ENCODE results near the gene ZNF609. TPM values are rescaled to one million over a fixed set of nuclear protein-coding genes. Genes with fewer than 3 reads are reported as not detected.

ZNF609 gene
- total RNA-seq, 1 donor from 2014 or later: 22.4 TPM

DNA sequence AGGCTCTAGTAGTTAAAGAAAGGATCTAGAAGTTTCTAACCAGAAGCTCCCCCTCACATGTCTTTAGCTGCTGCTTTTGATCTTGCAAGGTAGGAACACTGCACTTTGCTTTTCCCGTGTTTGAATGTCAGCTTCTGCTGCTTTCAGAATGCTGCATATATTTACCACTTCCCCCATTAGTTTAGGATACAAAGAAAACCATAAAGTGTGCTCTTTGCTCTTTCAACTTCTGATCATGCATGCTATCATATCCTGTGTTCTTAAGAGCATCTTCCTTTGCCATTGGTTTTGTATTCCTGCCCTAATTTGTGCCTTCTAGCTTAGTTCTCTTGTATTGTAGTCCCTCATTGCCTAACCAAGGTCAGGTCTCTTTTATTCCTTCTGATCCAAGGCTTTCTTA lies 43.3 kb downstream of the ZNF609 start:
- DNase-seq: no peak

DNA sequence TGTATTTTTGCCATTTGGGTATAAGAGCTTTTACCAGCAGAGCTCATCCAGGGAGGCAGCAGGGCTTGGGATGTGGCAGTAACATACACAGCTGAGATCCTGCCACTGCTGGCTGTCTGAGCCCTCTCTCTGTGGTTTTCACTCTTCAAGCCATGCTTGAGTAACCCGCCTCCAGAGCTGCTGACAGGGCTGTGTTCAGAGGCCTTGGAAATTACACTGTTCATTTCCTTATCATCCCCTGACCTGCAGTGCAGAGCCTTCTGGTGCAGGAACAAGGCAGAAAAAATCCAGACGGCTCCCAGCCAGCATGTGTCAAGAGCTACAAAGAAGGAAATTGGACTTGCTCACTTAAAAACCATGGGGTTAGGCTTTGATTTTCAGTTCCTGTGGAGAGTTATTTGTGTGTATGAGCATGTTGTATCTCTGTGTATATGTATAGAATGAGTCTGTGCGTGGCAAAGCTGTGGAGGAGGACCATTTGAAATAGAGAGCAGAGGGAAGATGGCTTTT lies 47.0 kb downstream of the ZNF609 start:
- DNase-seq: peak; percentile 3

DNA sequence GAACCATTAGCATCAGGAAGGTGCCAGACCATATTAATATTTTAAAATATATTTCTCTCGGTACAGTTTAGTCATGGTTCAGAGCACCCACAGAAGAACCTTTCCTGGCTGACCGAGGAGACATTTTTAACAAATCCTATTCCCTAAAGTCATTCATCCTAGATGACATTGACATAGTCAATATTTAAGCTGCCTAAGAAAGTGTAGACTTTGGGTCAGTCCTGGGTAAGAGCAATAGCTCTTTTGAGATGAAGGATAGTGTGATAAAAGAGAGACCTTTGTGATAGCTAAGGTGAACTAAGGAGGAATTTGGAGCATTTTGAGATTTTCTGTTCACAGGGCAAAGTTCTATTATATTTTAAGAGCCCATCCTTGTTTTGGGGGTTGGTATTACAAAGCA lies 47.5 kb downstream of the ZNF609 start:
- no peak for DNase-seq

DNA sequence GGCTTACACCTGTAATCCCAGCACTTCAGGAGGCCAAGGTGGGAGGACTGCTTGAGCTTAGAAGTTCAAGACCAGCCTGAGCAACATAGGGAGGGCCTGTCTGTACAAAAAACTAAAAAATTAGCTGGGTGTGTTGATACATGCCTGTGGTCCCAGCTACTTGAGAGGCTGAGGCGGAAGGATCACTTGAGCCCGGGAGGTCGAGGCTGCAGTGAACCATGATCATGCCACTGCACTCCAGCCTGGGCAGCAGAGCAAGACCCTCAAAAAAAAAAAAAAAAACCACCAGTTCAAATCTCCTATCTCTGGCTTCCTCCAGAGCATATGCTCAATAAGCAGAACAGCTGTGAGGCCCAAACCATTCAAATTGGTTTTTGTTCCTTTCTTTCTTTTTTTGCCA lies 53.4 kb downstream of the ZNF609 start:
- no peak for DNase-seq

DNA sequence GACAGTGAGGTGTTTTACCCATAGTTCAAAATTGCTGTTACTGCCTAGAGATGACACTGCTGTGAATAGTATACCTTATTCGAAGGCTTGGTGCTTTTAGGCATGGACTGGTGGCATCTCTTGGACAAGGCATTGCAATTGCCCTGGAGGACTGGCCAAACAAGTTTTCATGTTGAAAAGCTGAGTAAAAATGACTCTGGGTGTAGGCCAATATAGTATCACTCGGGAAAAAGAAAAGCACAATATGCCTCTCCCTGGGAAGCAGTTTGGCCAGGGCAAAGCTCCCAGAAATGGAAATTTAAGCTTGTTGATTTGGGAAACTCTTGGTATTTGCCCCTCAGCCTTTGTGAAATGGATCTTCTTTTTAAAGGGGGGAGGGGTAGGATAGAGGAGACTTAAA lies 54.8 kb downstream of the ZNF609 start:
- DNase-seq: no peak

DNA sequence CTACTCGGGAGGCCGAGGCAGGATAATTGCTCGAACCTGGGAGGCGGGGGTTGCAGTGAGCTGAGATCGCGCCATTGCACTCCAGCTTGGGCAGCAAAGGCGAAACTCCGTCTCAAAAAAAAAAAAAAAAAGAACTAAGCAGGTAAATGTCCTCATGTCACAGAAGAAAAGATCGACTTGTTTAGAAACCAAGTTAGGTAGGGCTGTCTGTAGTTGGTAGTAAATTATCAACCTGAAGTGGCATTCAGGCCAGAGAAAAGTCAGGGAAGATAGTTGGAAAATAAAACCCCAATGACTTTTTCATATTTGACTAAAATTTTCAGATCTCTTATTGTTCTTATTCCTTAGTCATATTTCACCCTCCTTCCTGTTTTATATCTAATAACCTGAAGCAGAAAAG lies 55.4 kb downstream of the ZNF609 start:
- DNase-seq: no peak

DNA sequence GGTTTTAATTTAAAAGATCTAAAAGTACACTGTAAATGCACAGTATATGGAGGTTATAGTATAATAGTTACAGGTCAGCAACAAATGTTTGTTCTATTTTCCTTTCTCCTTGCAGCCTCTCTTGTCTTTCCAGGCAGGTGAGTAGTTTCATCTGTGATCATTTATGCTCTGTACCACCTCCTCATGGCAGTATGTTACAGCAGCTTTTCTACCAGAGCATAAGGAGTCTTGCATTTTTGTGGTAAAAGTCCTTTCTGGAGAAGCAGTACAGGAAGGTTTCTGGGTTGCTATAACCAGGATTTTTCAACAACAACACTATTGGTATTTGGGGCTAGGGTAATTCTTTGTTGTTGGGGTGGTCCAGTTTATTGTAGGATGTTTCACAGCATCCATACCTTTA lies 59.5 kb downstream of the ZNF609 start:
- no peak for DNase-seq

DNA sequence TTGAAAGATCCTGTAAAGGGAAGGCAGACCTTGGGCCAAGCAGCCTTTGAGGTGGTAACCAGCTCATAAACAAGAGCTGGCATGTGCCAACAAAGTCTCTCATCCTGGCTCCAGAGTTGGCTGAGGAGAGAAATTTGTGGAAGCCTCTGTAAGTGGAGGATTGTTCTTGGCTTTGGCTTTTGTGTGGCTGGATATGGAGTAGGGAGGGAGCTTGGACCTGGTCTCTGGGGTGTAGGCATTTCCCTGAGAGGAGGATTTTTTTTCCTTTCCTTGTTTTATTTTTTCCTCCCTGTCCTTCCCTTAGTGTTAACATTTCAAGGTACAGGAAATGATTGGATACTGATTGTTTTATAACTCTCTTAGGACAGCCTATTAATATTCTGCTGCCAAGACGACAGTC lies 60.8 kb downstream of the ZNF609 start:
- no peak for DNase-seq

DNA sequence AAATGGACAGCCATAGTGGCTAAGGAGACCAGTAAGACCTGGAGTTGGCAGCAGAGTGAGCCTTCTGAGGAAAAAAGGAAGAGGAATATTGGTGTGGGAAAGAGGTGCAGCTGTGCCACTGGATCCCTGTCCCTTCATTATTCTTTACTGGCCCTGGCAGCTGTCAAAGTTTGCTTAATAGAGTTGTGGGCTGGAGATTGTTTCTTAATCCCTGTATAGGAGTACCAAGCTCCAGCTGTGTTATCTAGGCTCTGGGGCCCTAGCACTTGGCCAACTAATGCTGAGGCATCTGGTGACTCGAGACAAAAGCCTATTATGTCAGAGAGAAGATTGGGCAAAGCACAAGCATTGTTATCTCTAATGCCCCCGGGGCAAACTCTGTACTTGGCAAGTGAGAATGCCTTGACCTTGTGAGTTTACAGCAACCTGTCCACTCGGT lies 61.4 kb downstream of the ZNF609 start:
- peak; percentile 7 for DNase-seq

DNA sequence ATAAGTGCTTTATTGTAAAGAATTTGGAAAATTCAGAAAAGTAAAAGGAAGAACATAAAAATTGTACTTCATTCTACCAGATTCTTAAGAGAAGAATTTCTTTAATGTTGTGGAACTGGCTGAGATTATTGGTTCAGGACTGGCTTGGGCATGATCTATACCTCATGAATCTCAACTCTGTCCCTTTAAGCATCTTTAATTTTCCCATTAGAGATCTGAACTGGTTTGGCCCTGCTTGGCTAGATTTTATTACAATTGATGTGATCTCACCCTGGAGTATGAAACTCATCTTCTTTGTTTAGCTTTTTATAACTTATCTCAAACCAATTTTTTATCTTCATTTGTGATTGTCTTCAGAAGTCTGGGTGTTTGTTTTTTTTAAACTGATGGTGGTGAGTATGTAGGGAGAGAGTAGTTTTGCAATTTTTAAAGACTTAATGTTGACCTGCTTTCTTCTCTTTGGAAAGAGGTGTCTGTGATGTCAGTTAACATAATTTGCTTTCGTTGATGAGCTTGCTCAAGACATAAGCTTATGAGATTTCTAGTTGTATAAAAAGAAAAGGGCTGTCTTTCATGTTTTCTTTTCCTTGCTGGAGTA lies 61.9 kb downstream of the ZNF609 start:
- DNase-seq: no peak

DNA sequence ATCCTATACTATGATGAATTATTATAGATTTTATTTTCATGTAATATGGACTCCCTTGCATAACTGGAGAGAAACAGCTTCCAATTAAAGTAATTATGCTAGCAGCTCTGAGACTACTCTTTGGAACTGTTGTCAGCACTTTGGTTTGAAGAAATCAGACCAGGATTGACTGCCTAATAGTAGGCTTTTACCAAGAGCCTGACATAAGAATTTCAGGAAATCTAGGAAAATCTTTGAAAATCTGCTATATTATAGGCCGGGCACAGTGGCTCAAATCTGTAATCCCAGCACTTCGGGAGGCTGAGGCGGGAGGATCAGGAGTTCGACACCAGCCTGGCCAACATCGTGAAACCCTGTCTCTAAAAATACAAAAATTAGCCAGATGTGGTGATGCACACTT lies 62.9 kb downstream of the ZNF609 start:
- no peak for DNase-seq

DNA sequence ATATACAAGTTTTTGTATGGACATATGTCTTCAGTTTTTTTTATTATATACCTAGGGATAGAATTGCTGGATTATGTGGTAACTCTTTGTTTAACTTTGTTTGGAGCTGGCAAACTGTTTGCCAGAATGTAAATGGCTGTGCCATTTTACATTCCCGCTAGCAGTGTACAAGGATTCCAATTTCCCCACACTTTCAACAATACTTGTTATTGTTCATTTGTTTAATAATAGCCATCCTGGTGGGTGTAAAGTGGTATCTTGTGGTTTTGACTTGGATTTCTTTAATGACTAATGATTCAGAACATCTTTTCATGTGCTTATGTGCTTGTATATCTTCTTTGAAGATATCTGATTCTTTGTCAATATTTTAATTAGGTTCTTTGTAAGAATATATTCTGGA lies 64.4 kb downstream of the ZNF609 start:
- no peak for DNase-seq

DNA sequence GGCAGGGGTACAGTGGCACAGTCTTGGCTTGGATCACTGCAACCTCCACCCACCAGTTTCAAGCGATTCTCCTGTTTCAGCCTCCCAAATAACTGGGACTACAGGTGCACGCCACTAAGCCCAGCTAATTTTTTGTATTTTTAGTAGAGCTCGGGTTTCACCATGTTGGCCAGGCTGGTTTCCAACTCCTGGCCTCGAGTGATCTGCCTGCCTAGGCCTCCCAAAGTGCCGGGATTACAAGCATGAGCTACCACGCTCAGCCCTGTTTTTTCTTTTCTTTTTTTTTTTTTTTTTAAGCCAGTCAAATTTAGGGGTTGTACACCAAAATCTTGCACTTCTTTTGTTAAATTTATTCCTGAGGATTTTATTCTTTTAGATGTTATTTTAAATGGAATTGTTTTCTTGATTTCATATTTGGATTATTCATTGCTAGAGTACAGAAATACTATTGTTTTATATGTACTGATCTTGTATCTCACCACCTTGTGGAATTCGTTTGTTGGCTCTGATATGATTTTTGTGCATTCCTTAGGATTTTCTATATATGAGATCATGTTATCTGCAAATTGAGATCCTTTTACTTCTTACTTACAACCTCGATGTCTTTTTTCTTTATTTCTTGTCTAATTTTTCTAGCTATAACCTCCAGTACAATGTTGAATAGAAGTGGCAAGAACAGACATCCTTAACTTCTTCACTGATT lies 65.6 kb downstream of the ZNF609 start:
- no peak for DNase-seq

DNA sequence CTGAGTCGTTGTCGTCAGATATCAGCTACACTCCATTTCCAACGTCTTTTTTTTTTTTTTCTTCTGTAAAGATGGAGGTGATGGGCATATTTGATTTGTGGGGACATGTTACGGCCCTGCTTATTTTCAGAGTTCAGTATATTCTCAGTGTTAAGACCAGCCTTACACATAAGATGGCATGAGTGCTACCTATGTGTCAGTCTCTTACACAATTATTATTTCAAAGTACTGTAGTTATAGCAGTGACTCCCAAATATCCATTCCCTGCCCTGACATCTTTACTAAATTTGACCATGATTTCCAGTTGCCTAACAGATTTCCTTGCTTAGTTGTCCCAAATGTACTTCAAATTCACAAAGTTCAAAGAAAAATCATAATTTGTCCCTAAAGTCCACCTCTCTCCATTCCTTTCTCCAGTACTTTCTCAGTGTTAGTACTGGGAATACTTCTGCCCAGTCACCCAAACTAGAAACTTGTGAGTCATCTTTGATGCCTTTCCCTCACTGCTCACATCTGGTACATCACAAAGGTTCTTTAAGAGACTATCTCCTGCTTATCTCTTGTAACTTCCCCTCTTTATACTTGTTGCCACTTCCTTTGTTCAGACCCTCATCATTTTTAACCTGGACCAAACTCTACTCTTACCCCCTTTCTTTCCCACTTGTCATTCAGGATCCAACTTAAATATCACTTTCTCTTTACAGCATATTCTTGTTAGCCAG lies 67.0 kb downstream of the ZNF609 start:
- no peak for DNase-seq

DNA sequence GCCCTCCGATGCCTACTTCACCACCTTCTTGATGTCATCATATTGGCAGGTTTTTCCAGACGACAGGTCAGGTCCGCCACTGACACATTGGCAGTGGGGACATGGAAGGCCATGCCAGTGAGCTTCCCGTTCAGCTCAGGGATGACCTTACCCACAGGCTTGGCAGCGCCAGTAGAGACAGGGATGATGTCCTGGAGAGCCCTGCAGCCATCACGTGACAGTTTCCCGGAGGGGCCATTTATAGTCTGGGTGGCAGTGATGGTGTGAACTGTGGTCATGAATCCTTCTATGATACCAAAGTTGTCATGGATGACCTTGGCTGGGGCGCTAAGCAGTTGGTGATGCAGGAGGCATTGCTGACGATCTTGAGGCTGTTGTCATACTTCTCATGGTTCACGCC lies 68.5 kb downstream of the ZNF609 start:
- DNase-seq: no peak

DNA sequence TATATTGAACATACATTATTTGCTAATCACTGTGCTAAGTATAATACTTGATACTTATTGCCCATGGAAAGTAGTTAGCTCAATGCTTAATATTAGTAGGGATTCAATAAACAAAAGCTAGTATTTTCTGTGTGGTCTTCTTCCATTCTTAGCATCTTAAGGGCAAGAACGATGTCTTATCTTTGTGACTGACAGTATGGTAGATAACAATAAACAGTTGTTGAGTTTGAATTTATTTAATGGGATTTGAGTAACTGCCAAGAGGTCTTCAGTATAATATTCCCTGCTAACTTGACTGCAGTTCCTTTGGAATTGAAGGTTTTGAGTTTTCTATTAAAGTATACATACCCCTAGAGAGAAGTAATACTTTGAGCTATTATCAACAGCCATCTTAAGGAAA lies 70.1 kb downstream of the ZNF609 start:
- DNase-seq: no peak

DNA sequence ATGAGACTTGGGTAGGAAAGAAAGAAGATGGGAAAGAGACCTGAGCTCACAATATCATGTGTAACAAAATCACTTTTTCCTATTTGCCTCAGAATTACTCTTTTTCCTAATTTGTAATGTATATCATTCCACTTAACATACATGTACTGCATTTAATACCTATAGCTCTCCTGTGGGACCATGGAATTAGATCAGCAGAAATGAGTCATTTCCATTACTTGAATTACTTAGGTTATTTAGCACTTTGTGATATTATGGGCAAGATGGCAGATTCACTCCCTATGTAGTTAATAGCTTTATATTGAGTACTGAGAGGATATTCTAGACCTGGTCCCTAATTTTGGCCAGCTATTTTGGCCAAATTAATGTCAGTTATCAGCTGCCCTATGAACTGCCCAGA lies 70.5 kb downstream of the ZNF609 start:
- DNase-seq: no peak

DNA sequence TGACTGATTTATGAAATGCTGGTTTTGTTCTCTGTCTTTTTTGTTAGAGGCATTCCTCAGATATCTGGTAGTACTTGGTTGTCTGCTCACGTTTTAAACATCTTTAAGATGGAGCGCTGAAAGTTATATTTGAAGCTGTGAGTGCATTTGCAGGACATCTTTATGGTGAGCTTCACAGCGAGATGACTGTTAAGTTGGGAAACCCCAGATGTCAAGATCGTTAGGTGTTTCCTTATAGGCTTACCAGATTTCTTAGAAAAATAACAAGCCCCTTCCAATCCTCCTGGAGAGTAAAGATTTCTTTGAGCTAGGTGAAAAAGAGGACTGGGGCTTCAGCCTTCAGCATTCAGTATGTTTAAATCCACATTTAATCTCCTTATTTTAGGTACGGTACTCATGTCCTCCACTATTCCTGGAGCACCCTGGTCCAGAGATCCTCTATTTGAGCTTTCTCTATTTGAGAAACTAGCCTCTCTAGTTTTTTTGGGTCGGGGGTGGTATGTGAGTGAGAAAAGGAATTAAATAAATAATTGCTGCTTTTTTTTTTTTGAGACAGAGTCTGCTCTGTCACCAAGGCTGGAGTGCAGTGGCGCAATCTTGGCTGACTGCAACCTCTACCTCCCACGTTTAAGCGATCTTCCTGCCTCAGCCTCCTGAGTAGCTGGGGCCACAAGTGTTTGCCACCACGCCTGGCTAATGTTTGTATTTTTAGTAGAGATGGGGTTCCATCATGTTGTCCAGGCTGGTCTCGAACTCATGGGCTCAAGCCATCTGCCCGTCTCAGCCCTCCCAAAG lies 72.3 kb downstream of the ZNF609 start:
- no peak for DNase-seq

DNA sequence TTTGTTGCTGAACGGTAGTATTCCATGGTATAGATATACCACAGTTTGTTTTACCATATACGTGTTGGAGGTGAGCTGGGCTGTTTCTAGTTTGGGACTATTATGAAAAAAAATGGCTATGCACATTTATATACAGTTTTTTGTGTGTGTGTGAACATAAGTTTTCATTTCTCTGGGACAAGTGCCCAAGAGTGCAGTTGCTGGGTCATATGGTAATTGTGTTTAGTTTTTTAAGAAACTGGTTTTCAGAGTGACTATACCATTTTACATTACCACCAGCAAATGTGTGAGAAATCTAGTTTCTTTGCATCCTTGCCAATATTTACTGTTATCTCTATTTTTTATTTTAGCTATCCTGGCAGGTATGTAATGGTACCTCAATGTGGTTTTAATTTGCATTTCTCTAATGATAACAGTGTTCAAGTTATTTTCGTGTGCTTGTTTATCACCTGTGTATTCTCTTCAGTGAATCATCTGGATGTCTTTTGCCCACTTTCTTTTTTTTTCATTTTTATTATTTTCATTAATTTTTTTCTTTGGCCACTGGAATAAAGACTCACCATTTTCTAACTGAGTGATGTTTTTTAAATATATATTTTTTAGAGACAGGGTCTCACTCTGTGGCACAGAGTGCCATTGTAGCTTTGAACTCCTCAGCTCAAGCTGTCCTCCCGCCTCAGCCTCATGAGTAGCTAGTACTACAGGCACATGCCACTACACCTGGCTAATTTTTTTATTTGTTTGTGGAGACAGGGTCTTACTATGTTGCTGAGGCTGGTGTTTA lies 75.3 kb downstream of the ZNF609 start:
- no peak for DNase-seq

DNA sequence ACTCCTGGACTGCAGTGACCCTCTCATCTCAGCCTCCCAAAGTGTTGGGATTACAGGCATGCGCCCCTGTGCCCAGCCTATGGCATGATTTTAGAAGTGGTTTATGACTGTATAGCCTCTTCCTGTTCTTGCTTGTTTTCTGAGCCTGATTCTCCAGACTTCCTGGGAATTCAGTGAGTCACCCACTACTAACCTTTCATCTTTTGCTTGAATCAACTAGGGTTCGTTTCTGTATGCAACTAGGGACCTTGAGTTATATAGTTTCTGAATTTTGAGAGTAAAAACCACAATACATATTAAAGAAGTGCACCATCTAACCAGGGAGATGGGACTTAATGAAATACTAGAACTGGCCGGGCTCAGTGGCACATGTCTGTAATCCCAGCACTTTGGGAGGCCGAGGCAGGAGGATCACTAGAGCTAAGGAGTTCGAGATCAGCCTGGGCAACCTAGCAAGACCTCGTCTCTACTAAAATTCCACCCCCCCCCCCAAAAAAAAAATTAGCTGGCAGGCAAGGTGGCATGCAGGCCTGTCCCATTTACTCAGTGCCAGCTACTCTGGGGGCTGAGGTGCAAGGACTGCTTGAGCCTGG lies 76.0 kb downstream of the ZNF609 start:
- no peak for DNase-seq

DNA sequence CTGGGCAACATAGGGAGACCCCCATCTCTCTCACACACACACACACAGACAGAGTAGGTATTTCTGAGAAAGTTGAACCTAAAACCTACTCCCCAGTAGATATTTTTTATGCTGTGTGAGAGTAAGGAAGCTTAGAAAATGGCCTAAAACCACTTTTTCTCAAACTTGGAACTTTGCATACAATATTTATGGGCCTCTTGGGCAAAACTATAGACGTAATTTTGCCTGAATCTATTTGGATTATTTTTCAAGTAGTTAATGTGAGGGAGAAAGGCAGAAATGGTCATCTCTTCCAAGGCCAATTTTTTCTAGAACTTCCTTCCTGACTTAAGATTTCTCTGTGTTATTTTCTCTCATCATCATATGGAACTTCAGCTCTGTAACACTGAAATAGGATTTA lies 81.7 kb downstream of the ZNF609 start:
- no peak for DNase-seq
